DOHH2 (cell line): ENCODE results near the gene PRKCG.

Experiments used
- CTCF ChIP-seq: fragments of 200-600 bp; sonication (generic); IDR thresholded peaks from one replicate; pipeline ENCODE4 v1.5.1; 2014; ENCODE audit warnings: antibody characterized with exemption, mild to moderate bottlenecking, low read depth, low read length; ENCODE audit not compliant: poor library complexity, severe bottlenecking
- EZH2phosphoT487 ChIP-seq: fragments of 200-600 bp; sonication (generic); IDR thresholded peaks from 2 replicates; pipeline ENCODE4 v1.6.1; 2017; ENCODE audit warnings: borderline replicate concordance, mild to moderate bottlenecking, antibody characterized with exemption, low read length, moderate library complexity, mixed read lengths

GRCh38 chr19:53942001-53942786 is 60.2 kb downstream of the PRKCG start:
- TF ChIP-seq CTCF (no peak), EZH2phosphoT487 (no peak)
